GM12874 (cell line): ENCODE results near the gene PPP1R9A.

Experiments used
- TF ChIP-seq, protein P1 (sequence below): IDR thresholded peaks from 2 replicates; pipeline ENCODE4 v1.5.1; 2011; ENCODE audit warnings: low read depth, mild to moderate bottlenecking, control low read depth, low read length, moderate library complexity; ENCODE audit not compliant: insufficient read depth

Gene PPP1R9A

DNA sequence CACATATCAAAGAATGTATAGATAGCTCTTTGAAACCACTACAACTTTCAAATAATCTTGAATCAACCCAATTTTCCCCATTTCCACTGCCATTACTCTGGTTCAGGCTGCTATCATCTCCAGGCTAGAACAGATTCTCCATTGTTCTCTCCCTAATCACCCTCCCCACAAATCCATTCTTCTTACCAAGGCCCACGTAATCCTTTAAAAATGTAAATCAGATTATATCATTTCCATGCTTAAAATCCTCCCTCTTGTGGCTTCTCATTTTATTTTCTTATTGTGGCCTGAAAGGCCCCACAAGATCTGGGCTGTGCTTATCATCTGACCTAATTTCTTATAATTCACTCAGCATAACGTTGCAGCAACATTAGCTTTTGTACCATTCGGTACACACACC, 420.0 kb downstream of the PPP1R9A start:
- TF ChIP-seq, protein P1, sequence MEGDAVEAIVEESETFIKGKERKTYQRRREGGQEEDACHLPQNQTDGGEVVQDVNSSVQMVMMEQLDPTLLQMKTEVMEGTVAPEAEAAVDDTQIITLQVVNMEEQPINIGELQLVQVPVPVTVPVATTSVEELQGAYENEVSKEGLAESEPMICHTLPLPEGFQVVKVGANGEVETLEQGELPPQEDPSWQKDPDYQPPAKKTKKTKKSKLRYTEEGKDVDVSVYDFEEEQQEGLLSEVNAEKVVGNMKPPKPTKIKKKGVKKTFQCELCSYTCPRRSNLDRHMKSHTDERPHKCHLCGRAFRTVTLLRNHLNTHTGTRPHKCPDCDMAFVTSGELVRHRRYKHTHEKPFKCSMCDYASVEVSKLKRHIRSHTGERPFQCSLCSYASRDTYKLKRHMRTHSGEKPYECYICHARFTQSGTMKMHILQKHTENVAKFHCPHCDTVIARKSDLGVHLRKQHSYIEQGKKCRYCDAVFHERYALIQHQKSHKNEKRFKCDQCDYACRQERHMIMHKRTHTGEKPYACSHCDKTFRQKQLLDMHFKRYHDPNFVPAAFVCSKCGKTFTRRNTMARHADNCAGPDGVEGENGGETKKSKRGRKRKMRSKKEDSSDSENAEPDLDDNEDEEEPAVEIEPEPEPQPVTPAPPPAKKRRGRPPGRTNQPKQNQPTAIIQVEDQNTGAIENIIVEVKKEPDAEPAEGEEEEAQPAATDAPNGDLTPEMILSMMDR: no peak

DNA sequence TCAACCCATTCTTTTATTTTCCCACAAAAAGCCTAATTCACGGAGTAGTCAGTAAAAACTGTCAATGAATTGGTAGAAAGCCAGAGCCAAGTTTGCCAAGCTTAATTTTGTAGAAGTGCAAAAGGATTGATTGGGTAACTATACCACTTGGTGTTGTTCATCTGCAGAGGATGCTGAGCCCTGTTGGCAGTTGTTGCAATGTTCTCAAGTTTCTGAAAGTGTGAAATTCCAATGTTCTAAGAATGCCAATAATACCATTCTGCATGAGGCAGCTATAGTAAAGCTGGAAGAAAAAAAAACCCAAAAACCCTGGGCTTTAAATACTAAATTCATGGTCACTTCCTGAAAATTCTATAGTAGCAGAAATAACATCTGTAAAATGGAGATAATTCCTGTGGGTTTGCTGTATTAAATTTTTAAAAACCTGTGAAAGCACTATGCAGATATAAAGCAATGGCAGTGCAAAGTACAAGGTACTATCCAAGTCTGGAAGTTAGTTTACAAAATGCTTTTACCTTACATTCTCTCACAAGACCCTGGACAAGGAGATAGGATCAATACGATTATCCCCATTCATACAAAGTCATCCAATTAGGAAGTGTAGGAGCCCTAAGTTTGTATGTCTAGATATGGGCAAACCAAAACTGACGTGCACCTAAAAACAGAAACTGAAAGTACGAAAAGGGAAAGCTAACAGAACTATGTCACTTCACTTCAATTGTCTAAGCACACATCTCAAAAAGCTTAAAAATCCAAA, 423.0 kb downstream of the PPP1R9A start:
- TF ChIP-seq, protein P1: no peak

DNA sequence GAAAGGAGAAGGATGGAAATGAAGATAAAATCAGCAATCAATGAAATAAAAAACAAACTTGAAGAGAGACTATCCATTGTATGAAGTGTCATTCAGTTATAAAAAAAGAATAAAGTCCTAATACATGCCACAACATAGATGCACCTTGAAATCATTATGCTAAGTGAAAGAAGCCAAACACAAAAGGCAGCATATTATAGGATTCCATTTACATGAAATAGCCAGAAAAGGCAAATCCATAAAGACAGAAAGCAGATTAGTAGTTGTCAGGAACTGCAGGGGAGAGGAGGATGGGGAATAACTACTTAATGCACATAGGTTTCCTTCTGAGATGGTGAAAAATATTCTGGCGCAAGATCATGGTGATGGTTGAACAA, 423.6 kb downstream of the PPP1R9A start:
- TF ChIP-seq, protein P1: no peak

DNA sequence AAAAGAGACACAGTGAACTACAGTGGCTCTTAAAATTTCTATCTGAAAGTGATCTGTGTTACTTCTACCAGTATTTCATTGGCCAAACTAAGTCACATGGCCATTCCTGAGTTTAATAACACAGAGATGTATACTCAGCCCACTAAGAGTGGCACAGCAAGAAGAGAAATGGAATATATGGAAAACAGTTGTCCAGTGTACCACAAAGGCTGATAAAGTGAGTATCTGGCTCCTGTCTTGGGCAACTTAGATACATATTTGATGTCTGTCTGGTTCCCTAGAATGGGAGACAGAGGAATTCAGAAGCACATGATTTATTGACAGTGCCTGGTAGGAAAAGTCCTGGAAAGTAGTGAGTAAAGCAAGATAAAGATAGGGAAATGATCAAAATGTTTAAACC, 427.1 kb downstream of the PPP1R9A start:
- TF ChIP-seq, protein P1: no peak

DNA sequence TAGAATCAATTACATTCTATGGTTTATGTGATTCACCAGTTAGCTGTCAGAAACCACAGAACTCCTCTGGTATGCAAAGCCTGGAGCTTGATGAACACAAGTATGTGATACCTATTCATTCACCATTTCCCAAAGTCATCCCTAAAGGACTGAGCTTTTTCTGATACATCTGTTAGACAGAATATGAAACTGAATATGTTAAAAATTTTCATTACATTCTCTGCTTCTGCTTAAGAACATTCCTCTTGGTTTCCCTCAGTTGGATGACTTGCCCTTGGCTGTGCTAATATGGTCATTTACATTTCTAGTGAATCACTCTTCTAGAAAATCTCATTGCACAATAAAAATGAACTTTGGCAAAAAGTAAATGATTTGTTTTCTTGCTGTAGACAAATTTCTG, 427.7 kb downstream of the PPP1R9A start:
- TF ChIP-seq, protein P1: no peak

DNA sequence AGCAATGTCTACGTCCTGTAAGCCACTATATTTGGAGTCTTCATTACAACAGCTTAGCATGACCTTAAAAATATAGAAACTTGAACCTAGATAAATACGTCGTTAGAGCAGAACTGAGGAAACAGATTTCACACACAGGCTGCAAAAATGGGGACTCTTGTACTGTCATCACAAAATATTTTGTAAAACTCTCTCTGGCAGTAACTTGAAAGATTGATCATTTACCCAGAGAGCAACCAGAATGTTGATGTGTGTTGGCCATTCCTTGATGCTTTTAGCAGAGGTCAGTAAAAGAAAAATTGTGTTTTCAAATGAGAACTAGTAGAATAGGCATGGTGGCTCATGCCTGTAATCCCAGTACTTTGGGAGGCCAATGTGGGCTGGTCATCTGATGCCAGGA, 431.4 kb downstream of the PPP1R9A start:
- TF ChIP-seq, protein P1: no peak

DNA sequence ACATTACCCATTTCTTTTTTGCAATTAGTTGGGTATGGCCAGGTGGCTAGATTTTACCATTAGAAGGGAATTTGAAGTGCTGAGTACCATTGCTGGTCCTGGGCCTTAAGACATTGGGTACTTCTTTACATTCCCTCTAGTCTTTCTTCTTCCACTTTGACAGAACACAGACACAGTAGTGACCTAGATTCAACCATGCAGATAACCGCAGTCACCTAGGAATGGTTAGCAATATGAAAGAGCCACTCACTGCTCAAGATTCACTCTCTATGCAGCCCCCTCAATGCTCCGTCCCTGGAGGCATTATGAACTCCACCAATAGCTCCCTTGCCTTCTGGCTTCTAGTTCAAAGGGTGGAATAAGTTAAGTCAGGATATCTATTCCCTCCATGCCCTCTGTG, 433.1 kb downstream of the PPP1R9A start:
- TF ChIP-seq, protein P1: no peak
